Measurements from ENCODE around the gene PCDHA7.
"Not testable (repeated sequence)": the region's sequence is repeated elsewhere in the genome, so short reads cannot be mapped to it uniquely, and the experiment has no call there.

Gene PCDHA7

DNA sequence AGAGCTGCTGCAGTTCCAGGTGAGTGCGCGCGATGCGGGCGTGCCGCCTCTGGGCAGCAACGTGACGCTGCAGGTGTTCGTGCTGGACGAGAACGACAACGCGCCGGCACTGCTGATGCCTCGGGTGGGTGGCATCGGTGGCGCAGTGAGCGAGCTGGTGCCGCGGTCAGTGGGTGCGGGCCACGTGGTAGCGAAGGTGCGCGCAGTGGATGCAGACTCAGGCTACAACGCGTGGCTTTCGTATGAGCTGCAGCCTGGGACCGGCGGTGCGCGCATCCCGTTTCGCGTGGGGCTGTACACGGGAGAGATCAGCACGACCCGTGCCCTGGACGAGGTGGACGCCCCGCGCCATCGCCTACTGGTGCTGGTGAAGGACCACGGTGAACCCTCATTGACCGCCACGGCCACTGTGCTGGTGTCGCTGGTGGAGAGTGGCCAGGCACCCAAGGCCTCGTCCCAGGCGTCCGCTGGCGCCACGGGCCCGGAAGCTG is 31.2 kb upstream of the PCDHA7 start:
- peaks cover 80% of the 10 kb centered on the region for H3K9me3 Mint-ChIP-seq
- H3K36me3 Mint-ChIP-seq (ENCODE audit: low read depth) = peaks cover 70% of the 10 kb centered on the region
- TF ChIP-seq, protein P1, sequence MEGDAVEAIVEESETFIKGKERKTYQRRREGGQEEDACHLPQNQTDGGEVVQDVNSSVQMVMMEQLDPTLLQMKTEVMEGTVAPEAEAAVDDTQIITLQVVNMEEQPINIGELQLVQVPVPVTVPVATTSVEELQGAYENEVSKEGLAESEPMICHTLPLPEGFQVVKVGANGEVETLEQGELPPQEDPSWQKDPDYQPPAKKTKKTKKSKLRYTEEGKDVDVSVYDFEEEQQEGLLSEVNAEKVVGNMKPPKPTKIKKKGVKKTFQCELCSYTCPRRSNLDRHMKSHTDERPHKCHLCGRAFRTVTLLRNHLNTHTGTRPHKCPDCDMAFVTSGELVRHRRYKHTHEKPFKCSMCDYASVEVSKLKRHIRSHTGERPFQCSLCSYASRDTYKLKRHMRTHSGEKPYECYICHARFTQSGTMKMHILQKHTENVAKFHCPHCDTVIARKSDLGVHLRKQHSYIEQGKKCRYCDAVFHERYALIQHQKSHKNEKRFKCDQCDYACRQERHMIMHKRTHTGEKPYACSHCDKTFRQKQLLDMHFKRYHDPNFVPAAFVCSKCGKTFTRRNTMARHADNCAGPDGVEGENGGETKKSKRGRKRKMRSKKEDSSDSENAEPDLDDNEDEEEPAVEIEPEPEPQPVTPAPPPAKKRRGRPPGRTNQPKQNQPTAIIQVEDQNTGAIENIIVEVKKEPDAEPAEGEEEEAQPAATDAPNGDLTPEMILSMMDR (IDR thresholded peaks at IDR 0.05) = no peak
- DNase-seq = no peak
- no peak overlapping the region for H3K4me3 Mint-ChIP-seq
- H3K4me1 Mint-ChIP-seq = no peaks in the 10 kb centered on the region
- H3K27me3 Mint-ChIP-seq (ENCODE audit: low read depth, poor library complexity) = no peaks in the 10 kb centered on the region
- H3K27ac Mint-ChIP-seq = no peak overlapping the region

DNA sequence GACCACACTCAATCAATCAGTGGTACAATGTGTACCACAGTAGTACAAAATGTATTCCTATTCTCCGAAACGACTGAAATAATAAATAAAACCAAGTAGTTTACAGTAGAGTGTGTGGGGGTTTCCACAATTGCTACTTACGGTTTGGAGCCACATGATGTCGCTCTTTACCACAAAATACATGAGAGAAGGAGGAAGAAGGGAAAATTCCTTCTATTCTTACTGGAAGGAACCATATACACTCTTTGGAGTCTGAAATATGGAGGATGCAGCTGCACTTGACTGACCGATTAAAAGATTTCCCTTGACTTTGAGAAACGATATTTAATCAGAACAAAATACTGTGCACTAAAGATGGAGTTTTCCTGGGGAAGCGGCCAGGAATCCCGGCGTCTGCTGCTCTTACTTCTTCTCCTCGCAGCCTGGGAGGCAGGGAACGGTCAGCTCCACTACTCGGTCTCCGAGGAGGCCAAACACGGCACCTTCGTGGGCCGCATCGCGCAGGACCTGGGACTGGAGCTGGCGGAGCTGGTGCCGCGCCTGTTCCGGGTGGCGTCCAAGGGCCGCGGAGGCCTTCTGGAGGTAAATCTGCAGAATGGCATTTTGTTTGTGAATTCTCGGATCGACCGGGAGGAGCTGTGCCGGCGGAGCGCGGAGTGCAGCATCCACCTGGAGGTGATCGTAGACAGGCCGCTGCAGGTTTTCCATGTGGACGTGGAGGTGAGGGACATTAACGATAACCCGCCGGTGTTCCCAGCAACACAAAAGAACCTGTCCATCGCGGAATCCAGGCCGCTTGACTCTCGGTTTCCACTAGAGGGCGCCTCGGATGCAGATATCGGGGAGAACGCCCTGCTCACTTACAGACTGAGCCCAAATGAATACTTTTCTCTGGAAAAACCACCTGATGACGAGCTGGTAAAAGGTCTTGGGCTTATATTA is 27.0 kb upstream of the PCDHA7 start, which contains the start of gene PCDHA4:
Gene PCDHA4, plus strand, starts transcription at position 235 of the 942 bp plus-strand sequence.
- H3K36me3 Mint-ChIP-seq (ENCODE audit: low read depth) = peaks cover 78% of the 10 kb centered on the region
- DNase-seq = peak; percentile 73
- no peaks in the 10 kb centered on the region for H3K27me3 Mint-ChIP-seq (ENCODE audit: low read depth, poor library complexity)
- H3K27ac Mint-ChIP-seq = no peak within 1 kb of the TSS
- TF ChIP-seq, protein P1 (IDR thresholded peaks at IDR 0.05) = peak; percentile 49
- H3K9me3 Mint-ChIP-seq = peaks cover 87% of the 10 kb centered on the region
- no peaks in the 10 kb centered on the region for H3K4me1 Mint-ChIP-seq
- peak within 1 kb of the TSS; percentile 93 for H3K4me3 Mint-ChIP-seq

DNA sequence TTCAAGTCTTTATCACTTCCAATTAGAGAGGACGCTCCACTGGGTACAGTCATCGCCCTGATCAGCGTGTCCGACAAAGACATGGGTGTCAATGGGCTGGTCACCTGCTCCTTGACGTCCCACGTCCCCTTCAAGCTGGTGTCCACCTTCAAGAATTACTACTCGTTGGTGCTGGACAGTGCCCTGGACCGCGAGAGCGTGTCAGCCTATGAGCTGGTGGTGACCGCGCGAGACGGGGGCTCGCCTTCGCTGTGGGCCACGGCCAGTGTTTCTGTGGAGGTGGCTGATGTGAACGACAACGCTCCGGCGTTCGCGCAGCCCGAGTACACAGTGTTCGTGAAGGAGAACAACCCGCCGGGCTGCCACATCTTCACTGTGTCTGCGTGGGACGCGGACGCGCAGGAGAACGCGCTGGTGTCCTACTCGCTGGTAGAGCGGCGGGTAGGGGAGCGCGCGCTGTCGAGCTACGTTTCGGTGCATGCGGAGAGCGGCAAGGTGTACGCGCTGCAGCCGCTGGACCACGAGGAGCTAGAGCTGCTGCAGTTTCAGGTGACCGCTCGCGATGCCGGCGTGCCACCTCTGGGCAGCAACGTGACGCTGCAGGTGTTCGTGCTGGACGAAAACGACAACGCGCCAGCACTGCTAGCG is 25.7 kb upstream of the PCDHA7 start:
- not testable (repeated sequence) for H3K27me3 Mint-ChIP-seq (ENCODE audit: low read depth, poor library complexity); DNase-seq; H3K27ac Mint-ChIP-seq; H3K4me1 Mint-ChIP-seq
- peaks cover 83% of the 10 kb centered on the region for H3K36me3 Mint-ChIP-seq (ENCODE audit: low read depth)
- peak overlapping the region; percentile 93 for H3K4me3 Mint-ChIP-seq
- H3K9me3 Mint-ChIP-seq = peaks cover 88% of the 10 kb centered on the region

DNA sequence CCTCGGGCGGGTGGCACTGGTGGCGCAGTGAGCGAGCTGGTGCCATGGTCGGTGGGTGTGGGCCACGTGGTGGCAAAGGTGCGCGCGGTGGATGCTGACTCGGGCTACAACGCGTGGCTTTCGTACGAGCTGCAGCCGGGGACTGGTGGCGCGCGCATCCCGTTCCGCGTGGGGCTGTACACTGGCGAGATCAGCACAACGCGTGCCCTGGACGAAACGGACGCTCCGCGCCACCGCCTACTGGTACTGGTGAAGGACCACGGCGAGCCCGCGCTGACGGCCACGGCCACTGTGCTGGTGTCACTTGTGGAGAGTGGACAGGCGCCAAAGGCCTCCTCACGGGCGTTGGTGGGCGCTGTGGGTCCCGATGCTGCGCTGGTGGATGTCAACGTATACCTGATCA is 25.2 kb upstream of the PCDHA7 start:
- TF ChIP-seq, protein P1 (IDR thresholded peaks at IDR 0.05) = no peak
- Mint-ChIP-seq H3K4me1 (no peaks in the 10 kb centered on the region), H3K9me3 (peaks cover 85% of the 10 kb centered on the region), H3K27ac (no peak overlapping the region), H3K36me3 (ENCODE audit: low read depth) (peaks cover 81% of the 10 kb centered on the region), H3K4me3 (no peak overlapping the region), H3K27me3 (ENCODE audit: low read depth, poor library complexity) (no peaks in the 10 kb centered on the region)
- DNase-seq = no peak

DNA sequence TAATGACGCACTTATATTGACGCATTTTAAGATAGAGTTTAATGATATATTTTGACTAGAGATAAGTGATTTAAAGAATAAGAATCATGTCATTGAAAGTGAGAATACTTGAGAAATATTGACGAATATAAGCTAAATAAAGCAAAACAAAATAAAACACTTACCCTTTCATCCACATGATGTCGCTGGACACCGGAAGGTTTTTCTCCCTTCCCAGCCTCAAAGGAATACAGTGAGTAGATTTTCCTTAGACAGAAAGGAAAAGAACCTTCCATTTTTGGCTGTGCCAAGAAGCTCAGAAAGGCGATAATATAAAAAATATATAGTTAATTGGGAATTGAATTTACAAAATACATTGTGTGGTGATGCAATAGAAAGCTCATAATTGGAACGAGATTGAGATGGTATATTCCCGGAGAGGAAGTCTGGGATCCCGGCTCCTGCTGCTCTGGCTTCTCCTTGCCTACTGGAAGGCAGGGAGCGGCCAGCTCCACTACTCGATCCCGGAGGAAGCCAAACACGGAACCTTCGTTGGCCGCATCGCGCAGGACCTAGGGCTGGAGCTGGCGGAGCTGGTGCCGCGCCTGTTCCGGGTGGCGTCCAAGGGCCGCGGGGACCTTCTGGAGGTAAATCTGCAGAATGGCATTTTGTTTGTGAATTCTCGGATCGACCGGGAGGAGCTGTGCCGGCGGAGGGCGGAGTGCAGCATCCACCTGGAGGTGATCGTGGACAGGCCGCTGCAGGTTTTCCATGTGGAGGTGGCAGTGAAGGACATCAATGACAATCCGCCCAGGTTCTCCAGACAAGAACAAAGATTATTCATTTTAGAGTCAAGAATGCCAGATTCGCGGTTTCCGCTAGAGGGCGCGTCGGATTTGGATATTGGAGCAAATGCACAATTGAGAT is 12.4 kb upstream of the PCDHA7 start, which contains the start of gene PCDHA5:
Gene PCDHA5, plus strand, starts transcription at position 239 of the 906 bp plus-strand sequence.
- H3K4me3 Mint-ChIP-seq = no peak within 1 kb of the TSS
- TF ChIP-seq, protein P1 (IDR thresholded peaks at IDR 0.05) = no peak
- H3K27me3 Mint-ChIP-seq (ENCODE audit: low read depth, poor library complexity) = no peaks in the 10 kb centered on the region
- H3K27ac Mint-ChIP-seq = no peak within 1 kb of the TSS
- H3K4me1 Mint-ChIP-seq = no peaks in the 10 kb centered on the region
- peaks cover 64% of the 10 kb centered on the region for H3K9me3 Mint-ChIP-seq
- peaks cover 71% of the 10 kb centered on the region for H3K36me3 Mint-ChIP-seq (ENCODE audit: low read depth)
- no peak for DNase-seq
